ENCODE results near the gene SETBP1. TPM values are rescaled to one million over a fixed set of nuclear protein-coding genes. Genes with fewer than 3 reads are reported as not detected.

SETBP1 gene
- total RNA-seq, 3 donors from 2014 or later = 15.0 to 97.2 (median 17.8) TPM

- intact Hi-C loops (cut with DNase I, micrococcal nuclease) = no loop called here
- Histone ChIP-seq H3K4me1 (ENCODE audit: low read depth) (no peaks in the 10 kb centered on the region), H3K4me3 (no peak overlapping the region), H3K9me3 (no peaks in the 10 kb centered on the region), H3K36me3 (ENCODE audit: low read depth) (no peaks in the 10 kb centered on the region)
- DNase-seq (no peak), ATAC-seq (no peak)
- TF ChIP-seq, protein P1, sequence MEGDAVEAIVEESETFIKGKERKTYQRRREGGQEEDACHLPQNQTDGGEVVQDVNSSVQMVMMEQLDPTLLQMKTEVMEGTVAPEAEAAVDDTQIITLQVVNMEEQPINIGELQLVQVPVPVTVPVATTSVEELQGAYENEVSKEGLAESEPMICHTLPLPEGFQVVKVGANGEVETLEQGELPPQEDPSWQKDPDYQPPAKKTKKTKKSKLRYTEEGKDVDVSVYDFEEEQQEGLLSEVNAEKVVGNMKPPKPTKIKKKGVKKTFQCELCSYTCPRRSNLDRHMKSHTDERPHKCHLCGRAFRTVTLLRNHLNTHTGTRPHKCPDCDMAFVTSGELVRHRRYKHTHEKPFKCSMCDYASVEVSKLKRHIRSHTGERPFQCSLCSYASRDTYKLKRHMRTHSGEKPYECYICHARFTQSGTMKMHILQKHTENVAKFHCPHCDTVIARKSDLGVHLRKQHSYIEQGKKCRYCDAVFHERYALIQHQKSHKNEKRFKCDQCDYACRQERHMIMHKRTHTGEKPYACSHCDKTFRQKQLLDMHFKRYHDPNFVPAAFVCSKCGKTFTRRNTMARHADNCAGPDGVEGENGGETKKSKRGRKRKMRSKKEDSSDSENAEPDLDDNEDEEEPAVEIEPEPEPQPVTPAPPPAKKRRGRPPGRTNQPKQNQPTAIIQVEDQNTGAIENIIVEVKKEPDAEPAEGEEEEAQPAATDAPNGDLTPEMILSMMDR (IDR thresholded peaks at IDR 0.05) = no peak
Measured at GRCh38 chr18:44974174-44974573, 293.5 kb downstream of the SETBP1 start.

DNA sequence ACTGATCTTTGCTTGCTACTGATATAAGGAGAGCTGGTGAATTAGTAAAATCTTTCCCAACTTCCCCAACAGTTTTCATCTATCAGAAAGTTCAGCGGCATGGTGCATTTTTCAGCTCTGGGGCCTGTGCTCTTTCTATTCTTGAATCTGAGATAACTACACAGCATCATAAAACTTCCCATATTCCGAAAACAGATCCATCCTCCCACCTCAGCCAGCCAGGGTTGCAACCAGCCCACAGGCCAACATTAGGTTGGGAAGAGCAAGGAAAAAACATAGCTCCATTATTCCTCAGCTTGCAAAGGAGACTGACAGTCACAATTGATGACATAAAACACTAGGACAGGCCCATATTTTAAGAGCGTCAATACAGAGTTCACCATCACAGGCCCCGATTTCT is 297.2 kb downstream of the SETBP1 start:
- H3K4me3 ChIP-seq = no peak overlapping the region
- ATAC-seq (no peak), DNase-seq (no peak)
- H3K4me1 ChIP-seq (ENCODE audit: low read depth) = no peaks in the 10 kb centered on the region
- TF ChIP-seq, protein P1 (IDR thresholded peaks at IDR 0.05) = no peak
- H3K9me3 ChIP-seq = no peaks in the 10 kb centered on the region
- H3K36me3 ChIP-seq (ENCODE audit: low read depth) = no peaks in the 10 kb centered on the region
- intact Hi-C loops (cut with DNase I, micrococcal nuclease) = no loop called here

DNA sequence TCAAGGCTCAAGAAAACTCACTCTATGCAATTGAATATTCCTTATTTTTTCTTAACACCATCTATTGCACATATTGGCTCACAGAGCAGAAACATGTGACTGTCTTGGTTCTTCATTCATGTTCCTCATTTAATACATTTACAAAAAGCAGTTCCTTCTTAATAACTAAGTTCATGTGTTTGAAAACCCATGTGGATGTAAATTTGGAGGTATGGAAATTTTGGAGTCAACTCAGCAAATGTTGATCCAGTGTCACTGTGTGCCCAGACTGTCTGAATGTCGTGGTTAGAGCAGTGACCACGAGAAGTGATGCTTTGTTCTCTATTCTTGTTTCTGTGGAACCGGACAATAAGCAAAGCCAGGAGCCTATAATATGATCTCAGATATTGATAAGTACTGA is 299.1 kb downstream of the SETBP1 start:
- Histone ChIP-seq H3K4me1 (ENCODE audit: low read depth) (no peaks in the 10 kb centered on the region), H3K4me3 (no peak overlapping the region), H3K9me3 (no peaks in the 10 kb centered on the region), H3K36me3 (ENCODE audit: low read depth) (no peaks in the 10 kb centered on the region)
- ATAC-seq (no peak), DNase-seq (no peak)
- TF ChIP-seq, protein P1 (IDR thresholded peaks at IDR 0.05) = no peak
- intact Hi-C loops (cut with DNase I, micrococcal nuclease) = no loop called here

DNA sequence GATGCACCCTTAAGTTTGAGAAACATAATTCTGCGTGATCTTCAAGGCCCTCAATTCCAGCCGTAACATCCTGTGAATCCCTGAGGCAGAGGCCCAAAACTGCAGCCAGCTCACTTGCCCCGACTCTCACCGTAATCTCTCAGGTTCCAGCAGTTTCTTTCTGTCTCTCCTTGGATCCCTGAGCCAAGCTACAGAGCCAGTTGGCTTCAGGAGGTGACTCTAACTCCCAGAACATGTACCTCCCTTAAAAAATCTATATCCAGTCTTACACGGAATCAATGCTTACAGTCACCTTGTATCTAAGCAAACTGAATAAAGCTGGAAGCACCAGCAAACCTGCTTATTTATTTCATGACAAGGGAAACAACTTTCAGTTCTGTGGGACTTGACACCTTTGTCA is 300.4 kb downstream of the SETBP1 start:
- TF ChIP-seq, protein P1 (IDR thresholded peaks at IDR 0.05) = no peak
- ATAC-seq = no peak
- no peak for DNase-seq
- no peaks in the 10 kb centered on the region for H3K4me1 ChIP-seq (ENCODE audit: low read depth)
- no peaks in the 10 kb centered on the region for H3K9me3 ChIP-seq
- no peak overlapping the region for H3K4me3 ChIP-seq
- no peaks in the 10 kb centered on the region for H3K36me3 ChIP-seq (ENCODE audit: low read depth)
- intact Hi-C loops (cut with DNase I, micrococcal nuclease) = no loop called here

DNA sequence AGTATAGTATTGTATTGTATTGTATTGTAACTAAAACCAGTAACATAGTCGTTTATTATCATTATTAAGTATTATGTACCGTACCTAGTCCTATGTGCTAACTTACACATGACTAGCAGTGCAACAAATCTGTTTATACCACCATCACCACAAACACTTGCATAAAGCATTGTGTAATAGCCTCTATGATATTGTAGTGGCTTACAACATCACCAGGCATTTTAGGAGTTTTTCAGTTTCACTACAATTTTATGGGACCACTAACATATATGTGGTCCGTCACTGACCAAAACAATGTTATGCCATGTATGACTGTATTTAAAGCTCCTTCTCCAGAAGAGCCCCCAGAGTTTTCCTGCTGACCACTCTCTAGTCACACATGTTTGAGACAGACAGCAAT is 306.2 kb downstream of the SETBP1 start:
- H3K4me1 ChIP-seq (ENCODE audit: low read depth) = no peaks in the 10 kb centered on the region
- no peaks in the 10 kb centered on the region for H3K36me3 ChIP-seq (ENCODE audit: low read depth)
- intact Hi-C loops (cut with DNase I, micrococcal nuclease) = no loop called here
- DNase-seq = no peak
- no peak overlapping the region for H3K4me3 ChIP-seq
- ATAC-seq = no peak
- no peaks in the 10 kb centered on the region for H3K9me3 ChIP-seq
- TF ChIP-seq, protein P1 (IDR thresholded peaks at IDR 0.05) = no peak

DNA sequence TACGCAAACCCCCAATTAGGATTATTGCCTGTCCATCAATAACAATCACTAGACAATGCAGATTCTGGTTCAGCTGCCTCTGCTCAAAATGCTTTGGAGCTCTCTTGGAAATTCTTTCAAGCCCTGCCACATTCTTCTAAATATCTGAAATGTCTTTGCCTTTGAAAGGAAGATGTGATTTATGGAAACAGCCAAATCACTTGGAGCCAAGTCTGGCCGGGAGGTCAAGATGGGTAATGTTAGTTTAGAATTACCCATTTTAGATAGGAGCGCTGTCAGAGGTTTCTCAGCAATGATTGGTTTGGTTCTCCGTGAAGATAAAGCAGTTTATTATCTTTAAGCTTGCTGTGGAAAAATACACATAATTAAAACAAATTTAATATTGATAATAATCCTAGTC is 306.7 kb downstream of the SETBP1 start:
- intact Hi-C loops (cut with DNase I, micrococcal nuclease) = no loop called here
- TF ChIP-seq, protein P1 (IDR thresholded peaks at IDR 0.05) = no peak
- ATAC-seq = no peak
- H3K4me3 ChIP-seq = no peak overlapping the region
- DNase-seq = no peak
- H3K36me3 ChIP-seq (ENCODE audit: low read depth) = no peaks in the 10 kb centered on the region
- H3K9me3 ChIP-seq = no peaks in the 10 kb centered on the region
- H3K4me1 ChIP-seq (ENCODE audit: low read depth) = no peaks in the 10 kb centered on the region

Data from mucosa of descending colon (tissue), 3 donors.